Activated B cell treated with CpG ODN at 0.5 μM for 24 hours (primary cell): Measurements from ENCODE around the gene UPF2. TPM values are rescaled to one million over a fixed set of nuclear protein-coding genes. Genes with fewer than 3 reads are reported as not detected.
A peak's percentile ranks its signal among the peaks of the same experiment; 100 is the strongest.
"Not testable (repeated sequence)": the region's sequence is repeated elsewhere in the genome, so short reads cannot be mapped to it uniquely, and the experiment has no call there.

Source experiments
- ATAC-seq: fragments of 200-7000 bp; cut with Tn5 transposase; one replicate; pipeline ENCODE4 v1.10.0; 2021; ENCODE audit warnings: low read depth, mild to moderate bottlenecking, moderate library complexity
- CTCF ChIA-PET: fragments of 350-600 bp; sonication (Branson Sonifier 250); formaldehyde crosslinking; loops from one replicate; lab custom pipeline; 2021; ENCODE audit warnings: antibody characterized with exemption; lab: Charles Lee
- POLR2A ChIA-PET: fragments of 350-600 bp; sonication (Branson Sonifier 250); formaldehyde crosslinking; loops from one replicate; lab custom pipeline; 2021; ENCODE audit warnings: antibody characterized with exemption; lab: Charles Lee
- DNase-seq: peaks from one replicate; pipeline ENCODE4 v3.0.0; 2022
- H3K27ac Mint-ChIP-seq: one replicate; pipeline ENCODE4 v1.8.0; 2020; ENCODE audit warnings: mixed read lengths
- H3K27me3 Mint-ChIP-seq: one replicate; pipeline ENCODE4 v1.8.0; 2021; ENCODE audit warnings: mixed read lengths
- H3K36me3 Mint-ChIP-seq: one replicate; pipeline ENCODE4 v1.8.0; 2021; ENCODE audit warnings: low read depth, mixed read lengths
- H3K4me1 Mint-ChIP-seq: one replicate; pipeline ENCODE4 v1.8.0; 2021; ENCODE audit warnings: mixed read lengths
- H3K4me3 Mint-ChIP-seq: one replicate; pipeline ENCODE4 v1.8.0; 2020; ENCODE audit warnings: mild to moderate bottlenecking, mixed read lengths
- H3K9me3 Mint-ChIP-seq: one replicate; pipeline ENCODE4 v1.8.0; 2020; ENCODE audit warnings: mixed read lengths
- intact Hi-C: fragments of 100-400 bp; cut with micrococcal nuclease; formaldehyde crosslinking; loops from one replicate; pipeline ENCODE4 v1.15.1; 2024
- total RNA-seq: library from RNA; stranded (reverse); gene quantifications from 2 replicates; pipeline ENCODE4 v1.2.3, GENCODE V29; 2022
- TF ChIP-seq, protein P1 (sequence below): fragments of 200-600 bp; IDR thresholded peaks from one replicate; pipeline ENCODE4 v1.8.0; 2022; ENCODE audit warnings: antibody characterized with exemption, mild to moderate bottlenecking

Gene UPF2
- total RNA-seq, 1 donor from 2014 or later = 58.0 TPM

DNA sequence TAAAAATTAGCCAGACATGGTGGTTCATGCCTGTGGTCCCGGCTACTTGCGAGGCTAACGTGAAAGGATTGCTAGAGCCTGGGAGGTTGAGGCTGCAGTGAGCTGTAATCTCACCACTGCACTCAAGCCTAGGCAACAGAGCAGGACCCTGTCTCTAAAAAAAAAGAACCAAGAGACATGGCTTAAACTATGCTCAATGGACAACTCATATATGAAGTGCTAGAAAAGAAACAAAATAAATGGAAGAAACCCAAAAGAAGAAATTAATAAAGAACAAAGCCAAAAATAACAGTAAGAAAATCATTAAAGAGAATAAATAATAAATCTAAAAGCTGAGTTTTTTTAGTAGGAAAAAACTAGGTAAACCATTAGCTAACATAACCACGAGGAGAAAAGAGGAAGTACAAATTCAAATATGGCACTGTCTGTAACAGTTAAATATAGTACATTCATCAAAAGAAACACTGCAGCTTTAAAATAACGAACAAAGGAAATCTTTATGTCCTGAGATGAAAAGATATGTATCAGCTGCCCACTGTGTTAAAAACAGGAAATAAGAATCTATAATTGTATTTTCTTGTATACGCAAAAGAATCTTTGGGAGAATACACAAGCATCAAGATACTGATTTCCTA lies 48.7 kb downstream of the UPF2 start:
- intact Hi-C loops = loop anchor here (5.0 kb wide), 1 partner anchor 48 kb away; the partner anchor contains the start of gene UPF2
- ATAC-seq = peak; percentile 72
- ChIA-PET CTCF (interaction anchor here (0.8 kb wide), 1 partner anchor 87 kb away, joined by 3 read pairs; no protein-coding TSS in a partner anchor), POLR2A (interaction anchor here (0.6 to 1.9 kb wide), 6 partner anchors 16 to 202 kb away, joined by 3 to 22 read pairs (median 4); partner anchors contain the start of genes CDC123, NUDT5 and UPF2)
- Mint-ChIP-seq H3K4me1 (peaks cover 40% of the 10 kb centered on the region), H3K27ac (peak overlapping the region; percentile 85), H3K27me3 (no peaks in the 10 kb centered on the region), H3K36me3 (peaks cover 56% of the 10 kb centered on the region), H3K4me3 (peak overlapping the region; percentile 56), H3K9me3 (no peaks in the 10 kb centered on the region)
- TF ChIP-seq, protein P1, sequence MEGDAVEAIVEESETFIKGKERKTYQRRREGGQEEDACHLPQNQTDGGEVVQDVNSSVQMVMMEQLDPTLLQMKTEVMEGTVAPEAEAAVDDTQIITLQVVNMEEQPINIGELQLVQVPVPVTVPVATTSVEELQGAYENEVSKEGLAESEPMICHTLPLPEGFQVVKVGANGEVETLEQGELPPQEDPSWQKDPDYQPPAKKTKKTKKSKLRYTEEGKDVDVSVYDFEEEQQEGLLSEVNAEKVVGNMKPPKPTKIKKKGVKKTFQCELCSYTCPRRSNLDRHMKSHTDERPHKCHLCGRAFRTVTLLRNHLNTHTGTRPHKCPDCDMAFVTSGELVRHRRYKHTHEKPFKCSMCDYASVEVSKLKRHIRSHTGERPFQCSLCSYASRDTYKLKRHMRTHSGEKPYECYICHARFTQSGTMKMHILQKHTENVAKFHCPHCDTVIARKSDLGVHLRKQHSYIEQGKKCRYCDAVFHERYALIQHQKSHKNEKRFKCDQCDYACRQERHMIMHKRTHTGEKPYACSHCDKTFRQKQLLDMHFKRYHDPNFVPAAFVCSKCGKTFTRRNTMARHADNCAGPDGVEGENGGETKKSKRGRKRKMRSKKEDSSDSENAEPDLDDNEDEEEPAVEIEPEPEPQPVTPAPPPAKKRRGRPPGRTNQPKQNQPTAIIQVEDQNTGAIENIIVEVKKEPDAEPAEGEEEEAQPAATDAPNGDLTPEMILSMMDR = no peak
- DNase-seq = no peak

DNA sequence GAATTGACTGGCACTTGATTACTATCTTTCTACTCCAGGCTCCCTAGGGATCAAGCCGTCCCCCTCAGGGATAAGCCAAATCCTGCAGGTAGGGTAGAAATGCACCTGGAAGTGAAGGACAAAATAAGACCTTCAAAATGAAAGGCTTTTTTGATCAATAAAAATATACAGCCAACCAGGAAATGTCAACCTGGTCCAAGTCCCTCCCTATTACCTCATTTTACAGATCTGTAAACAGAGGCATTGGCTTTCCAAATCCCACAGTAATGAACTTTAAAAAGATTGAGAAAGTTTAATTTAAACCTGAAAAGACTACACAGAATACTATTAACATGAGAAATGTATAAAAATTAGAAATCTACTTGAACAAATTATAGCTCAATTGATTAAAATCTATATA lies 53.7 kb downstream of the UPF2 start:
- POLR2A ChIA-PET = interaction anchor here (1.1 kb wide), 1 partner anchor 206 kb away, joined by 5 read pairs; no protein-coding TSS in a partner anchor
- TF ChIP-seq, protein P1 = no peak
- DNase-seq (no peak), ATAC-seq (no peak)
- no peak overlapping the region for H3K4me3 Mint-ChIP-seq
- no peaks in the 10 kb centered on the region for H3K27me3 Mint-ChIP-seq
- intact Hi-C loops = no loop called here
- H3K27ac Mint-ChIP-seq = no peak overlapping the region
- peaks cover 34% of the 10 kb centered on the region for H3K4me1 Mint-ChIP-seq
- CTCF ChIA-PET = interaction anchor here (1.0 to 1.5 kb wide), 3 partner anchors 10 to 206 kb away, joined by 3 read pairs; no protein-coding TSS in a partner anchor
- H3K9me3 Mint-ChIP-seq = no peaks in the 10 kb centered on the region
- H3K36me3 Mint-ChIP-seq = peaks cover 50% of the 10 kb centered on the region

DNA sequence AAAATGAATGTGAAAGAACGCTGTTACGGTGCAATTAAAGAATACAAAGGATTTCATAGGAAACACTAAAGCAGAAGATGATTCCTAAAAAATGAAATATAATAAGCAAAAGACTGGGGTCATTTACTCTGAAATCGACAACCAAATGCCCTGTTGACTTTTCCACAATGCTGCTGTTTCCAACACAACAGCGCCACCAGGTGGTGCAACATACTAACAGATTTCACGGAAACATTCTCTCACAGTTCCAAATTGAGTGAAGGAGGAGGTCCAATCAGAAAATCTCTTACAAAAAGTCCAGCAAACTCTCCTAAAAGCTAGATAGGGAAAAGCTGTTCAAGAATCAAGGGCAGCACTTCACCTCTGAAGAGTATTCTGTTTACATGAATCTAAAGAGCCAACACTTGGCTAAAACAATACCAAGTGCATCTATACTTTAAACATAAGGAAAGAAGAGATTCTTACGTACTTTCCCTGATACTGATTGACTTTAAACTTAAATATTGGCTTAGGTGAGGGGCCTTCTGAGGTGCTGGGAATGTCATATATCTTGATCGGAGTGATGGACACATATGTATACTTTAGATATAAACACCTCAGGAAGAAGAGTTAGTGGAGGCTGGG lies 55.9 kb downstream of the UPF2 start:
- no peaks in the 10 kb centered on the region for H3K9me3 Mint-ChIP-seq
- H3K36me3 Mint-ChIP-seq = peaks cover 57% of the 10 kb centered on the region
- ChIA-PET POLR2A (interaction anchor here (1.0 kb wide), 1 partner anchor 55 kb away, joined by 3 read pairs; no protein-coding TSS in a partner anchor), CTCF (interaction anchor here (0.7 to 3.1 kb wide), 9 partner anchors 10 to 204 kb away, joined by 3 to 20 read pairs (median 4); no protein-coding TSS in a partner anchor)
- intact Hi-C loops = loop anchor here (1.0 kb wide), 2 partner anchors 203 to 209 kb away; partner anchors contain the start of gene NUDT5
- TF ChIP-seq, protein P1 = no peak
- ATAC-seq (peak; percentile 71), DNase-seq (peak; percentile 48)
- H3K27me3 Mint-ChIP-seq = no peaks in the 10 kb centered on the region
- peaks cover 19% of the 10 kb centered on the region for H3K4me1 Mint-ChIP-seq
- H3K27ac Mint-ChIP-seq = no peak overlapping the region
- H3K4me3 Mint-ChIP-seq = no peak overlapping the region

DNA sequence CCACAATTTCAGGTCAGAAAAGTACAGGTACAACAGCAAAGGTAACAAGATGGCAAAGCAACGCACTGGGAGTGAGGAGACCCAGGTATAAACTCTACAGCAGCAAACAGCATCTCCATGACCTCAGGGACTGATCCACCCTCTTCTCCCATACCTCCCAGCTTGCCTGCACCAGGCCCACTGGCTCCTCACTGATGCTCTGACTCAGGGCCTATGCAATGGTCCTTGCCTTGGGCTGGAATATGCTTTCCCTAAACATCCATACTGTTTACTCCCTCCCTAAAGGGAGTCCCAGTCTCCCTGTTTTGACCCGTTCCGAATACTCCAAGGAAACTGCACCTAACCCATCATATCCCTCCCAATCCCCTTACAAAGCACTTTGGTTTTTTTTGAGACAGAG lies 60.4 kb downstream of the UPF2 start:
- TF ChIP-seq, protein P1 = no peak
- H3K27me3 Mint-ChIP-seq = no peaks in the 10 kb centered on the region
- ChIA-PET CTCF (no interaction called here), POLR2A (no interaction called here)
- intact Hi-C loops = no loop called here
- H3K4me3 Mint-ChIP-seq = no peak overlapping the region
- H3K36me3 Mint-ChIP-seq = peaks cover 62% of the 10 kb centered on the region
- DNase-seq (no peak), ATAC-seq (no peak)
- peaks cover 4% of the 10 kb centered on the region for H3K4me1 Mint-ChIP-seq
- H3K9me3 Mint-ChIP-seq = no peaks in the 10 kb centered on the region
- no peak overlapping the region for H3K27ac Mint-ChIP-seq

DNA sequence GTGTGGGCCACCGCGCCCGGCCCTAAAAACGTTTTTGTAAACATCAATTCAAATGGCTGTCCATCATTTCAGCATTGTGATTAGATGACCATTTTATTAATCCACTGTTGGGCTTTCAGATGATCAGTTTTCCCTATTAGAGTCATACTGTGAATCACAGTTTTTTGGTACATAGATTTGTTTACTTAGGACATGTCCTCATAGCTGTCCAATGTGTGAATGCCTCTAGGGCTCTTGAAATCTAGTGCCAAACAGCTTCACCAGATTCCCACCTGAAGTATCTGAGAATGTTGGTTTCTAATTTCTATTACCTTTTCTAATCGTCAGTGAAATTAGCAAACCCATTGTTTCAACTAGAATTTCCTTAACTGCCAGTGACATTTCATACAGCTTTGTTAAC lies 66.8 kb downstream of the UPF2 start:
- intact Hi-C loops = no loop called here
- H3K9me3 Mint-ChIP-seq = no peaks in the 10 kb centered on the region
- H3K4me3 Mint-ChIP-seq = no peak overlapping the region
- no peak overlapping the region for H3K27ac Mint-ChIP-seq
- H3K36me3 Mint-ChIP-seq = peaks cover 62% of the 10 kb centered on the region
- H3K4me1 Mint-ChIP-seq = peaks cover 11% of the 10 kb centered on the region
- CTCF ChIA-PET = interaction anchor here (1.2 to 1.3 kb wide), 2 partner anchors 11 to 193 kb away, joined by 3 to 4 read pairs; no protein-coding TSS in a partner anchor
- TF ChIP-seq, protein P1 = no peak
- H3K27me3 Mint-ChIP-seq = no peaks in the 10 kb centered on the region
- POLR2A ChIA-PET = no interaction called here
- ATAC-seq = no peak
- DNase-seq = no peak

DNA sequence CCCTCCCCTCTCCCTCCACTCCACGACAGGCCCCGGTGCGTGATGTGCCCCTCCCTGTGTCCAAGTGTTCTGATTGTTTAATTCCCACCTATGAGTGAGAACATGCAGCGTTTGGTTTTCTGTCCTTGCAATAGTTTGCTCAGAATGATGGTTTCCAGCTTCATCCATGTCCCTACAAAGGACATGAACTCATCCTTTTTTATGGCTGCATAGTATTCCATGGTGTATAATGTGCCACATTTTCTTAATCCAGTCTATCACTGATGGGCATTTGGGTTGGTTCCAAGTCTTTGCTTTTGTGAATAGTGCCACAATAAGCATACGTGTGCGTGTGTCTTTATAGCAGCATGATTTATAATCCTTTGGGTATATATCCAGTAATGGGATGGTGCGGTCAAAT lies 70.1 kb downstream of the UPF2 start:
- ATAC-seq = not testable (repeated sequence)

More for the DNA sequence above, 70.1 kb downstream of the UPF2 start:
- H3K27ac Mint-ChIP-seq, DNase-seq, H3K27me3 Mint-ChIP-seq, H3K4me3 Mint-ChIP-seq, intact Hi-C loops, H3K9me3 Mint-ChIP-seq, CTCF ChIA-PET: not testable (repeated sequence)
- Mint-ChIP-seq H3K36me3 (peaks cover 41% of the 10 kb centered on the region), H3K4me1 (peaks cover 11% of the 10 kb centered on the region)
- POLR2A ChIA-PET = interaction anchor here (0.6 kb wide), 1 partner anchor 9 kb away, joined by 3 read pairs; no protein-coding TSS in a partner anchor
